NCI-H446 treated with DMSO at 0.1 percent for 48 hours (cell line): ENCODE measurements around the gene CH25H.
"Not testable (repeated sequence)": the region's sequence is repeated elsewhere in the genome, so short reads cannot be mapped to it uniquely, and the experiment has no call there.

ENCODE experiments used
- DNase-seq: peaks from one replicate; lab custom pipeline; 2025; lab: John Stamatoyannopoulos, UW

The CH25H gene, protein sequence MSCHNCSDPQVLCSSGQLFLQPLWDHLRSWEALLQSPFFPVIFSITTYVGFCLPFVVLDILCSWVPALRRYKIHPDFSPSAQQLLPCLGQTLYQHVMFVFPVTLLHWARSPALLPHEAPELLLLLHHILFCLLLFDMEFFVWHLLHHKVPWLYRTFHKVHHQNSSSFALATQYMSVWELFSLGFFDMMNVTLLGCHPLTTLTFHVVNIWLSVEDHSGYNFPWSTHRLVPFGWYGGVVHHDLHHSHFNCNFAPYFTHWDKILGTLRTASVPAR

DNA sequence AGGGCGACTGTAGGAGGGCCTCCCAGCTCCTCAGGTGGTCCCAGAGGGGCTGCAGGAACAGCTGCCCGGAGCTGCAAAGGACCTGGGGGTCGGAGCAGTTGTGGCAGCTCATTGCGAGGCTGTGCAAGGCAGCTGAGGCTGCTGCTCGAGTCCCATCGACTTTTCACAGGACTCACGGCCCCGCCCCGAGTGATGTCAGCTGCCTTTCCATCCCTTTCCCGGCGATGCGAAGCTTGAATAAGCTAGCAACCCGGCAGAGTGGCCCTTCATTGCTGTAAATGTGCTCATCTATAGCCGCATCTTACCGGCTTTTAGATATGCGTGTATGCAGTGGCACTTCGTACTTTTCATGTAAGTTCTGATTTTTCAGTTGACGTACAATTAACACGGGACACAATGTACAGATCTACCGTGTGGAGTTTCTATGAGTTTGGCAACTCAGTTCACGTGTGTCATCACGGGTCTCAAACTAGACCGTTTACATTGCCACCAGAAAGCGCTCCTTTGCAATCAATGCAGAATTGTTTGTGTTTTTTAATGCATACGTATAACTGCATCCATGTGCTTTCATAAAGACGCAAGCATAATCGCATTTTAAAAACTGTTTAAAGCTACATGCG, at the start of gene CH25H:
TSS of gene CH25H (minus strand) at position 137 of the 620 bp plus-strand sequence. CDS start at position 112, 25 bp downstream.
- DNase-seq, result no peak

DNA sequence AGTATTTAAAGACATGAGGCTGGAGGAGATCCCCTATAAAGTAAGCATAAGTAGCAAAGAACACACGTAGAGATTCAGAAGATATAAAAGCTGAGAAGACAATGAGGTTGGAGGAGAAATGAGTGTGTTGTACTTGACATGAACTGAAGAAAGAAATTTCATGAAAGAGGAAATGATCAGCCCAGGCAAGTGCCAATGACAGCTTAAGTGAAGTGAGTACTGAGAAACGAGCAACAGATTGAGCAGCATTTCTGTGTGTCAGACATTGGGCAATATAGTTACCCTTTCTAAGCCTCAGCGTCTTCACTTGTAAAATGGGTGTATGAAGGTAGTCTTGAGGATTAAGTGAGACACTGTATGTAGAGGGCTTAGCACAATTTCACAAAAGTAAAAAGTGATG, 49.2 kb upstream of the CH25H start:
- no peak for DNase-seq

DNA sequence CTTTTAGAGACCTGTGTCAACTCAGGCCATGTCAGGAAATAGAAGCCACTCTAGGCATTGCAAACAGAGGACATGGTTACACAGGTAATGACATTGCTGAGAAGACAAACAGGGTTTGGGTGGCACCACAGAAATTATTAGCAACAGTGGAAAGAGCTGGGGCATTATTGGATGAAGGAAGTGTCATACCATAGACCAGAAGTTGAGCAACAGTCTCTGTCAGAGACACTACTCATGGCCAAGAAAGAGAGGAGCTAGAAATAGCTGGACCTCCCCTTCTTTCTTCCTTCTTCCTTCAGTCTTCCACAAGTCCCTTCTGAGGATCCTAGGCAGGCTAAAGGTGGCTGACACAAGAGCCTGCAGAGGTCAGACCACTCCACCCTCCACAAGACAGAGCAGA, 48.7 kb upstream of the CH25H start:
- DNase-seq, result no peak

DNA sequence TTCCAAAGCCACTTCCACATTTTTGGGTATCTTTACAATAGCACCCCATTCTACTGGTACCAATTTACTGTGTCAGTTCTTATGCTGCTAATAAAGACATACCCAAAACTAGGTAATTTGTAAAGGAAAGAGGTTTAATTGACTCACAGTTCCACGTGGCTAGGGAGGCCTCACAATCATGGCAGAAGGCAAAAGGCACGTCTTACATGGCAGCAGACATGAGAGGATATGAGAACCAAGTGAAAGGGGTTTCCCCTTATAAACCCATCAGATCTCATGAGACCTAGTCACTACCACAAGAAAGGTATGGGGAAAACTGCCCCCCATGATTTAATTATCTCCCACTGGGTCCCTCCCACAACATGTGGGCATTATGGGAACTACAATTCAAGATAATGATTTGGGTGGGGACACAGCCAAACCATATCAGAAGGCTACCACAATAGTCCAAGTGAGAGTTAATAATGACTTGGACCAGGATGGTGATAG, 48.0 kb upstream of the CH25H start:
- not testable (repeated sequence) for DNase-seq

DNA sequence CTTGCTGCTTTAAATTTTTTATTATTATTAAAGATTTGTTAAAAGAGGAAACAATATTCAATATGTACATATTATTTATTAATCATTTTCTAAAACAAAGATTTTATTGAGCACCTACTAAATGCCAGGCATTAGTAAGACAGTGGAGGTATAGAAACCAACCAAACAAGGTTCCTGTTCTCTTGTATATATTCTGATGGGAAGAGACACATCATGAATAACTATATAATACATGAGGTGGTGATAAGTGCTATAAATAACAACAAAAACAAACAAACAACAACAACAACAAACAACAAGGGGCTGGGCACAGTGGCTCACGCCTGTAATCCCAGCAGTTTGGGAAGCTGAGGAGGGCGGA, 45.1 kb upstream of the CH25H start:
- no peak for DNase-seq

DNA sequence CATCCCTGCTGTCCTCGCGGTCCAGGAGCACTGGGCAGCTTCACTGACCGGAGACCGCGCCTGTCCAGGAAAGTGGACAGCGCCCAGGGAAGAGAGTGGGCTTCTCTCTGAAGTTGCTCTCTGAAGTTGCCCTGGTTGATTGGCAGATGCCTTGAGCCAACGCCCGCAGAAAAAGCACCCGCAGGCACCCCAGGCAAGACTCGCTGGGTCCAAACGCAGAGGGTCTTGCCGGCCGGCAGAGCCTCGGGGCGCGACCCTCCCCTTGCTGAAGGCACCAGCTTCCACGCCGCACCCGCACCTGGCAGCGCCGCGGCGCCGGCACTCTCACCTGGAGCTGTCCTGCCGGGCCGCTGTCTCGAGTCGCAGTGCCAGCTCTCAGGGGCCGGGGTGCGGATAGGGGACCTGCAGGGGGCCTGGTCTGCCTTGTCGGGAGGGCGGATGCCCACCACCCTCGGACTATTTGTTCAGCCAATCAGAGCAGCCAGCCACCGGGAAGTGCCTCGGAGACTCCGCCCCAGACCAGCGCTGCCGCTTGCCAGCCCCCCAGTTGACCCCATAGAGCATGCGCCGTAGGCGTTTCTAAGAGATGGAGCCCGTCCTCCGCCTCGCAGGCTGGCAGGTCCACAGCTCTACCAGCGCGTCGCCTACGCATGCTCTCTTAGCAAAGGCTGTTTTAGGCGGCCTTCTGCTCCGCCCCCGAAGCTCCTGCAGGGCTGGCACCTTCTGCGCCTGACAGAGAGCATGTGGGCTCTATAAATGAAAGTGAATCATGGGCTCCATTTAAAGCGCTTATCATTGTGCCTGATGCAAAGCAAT, 44.5 kb upstream of the CH25H start, which contains the start of gene LIPA:
TSS of gene LIPA (minus strand) at position 367 of the 816 bp plus-strand sequence. CDS start 4,127 bp downstream, outside the sequence.
- DNase-seq, result peak; percentile 94

DNA sequence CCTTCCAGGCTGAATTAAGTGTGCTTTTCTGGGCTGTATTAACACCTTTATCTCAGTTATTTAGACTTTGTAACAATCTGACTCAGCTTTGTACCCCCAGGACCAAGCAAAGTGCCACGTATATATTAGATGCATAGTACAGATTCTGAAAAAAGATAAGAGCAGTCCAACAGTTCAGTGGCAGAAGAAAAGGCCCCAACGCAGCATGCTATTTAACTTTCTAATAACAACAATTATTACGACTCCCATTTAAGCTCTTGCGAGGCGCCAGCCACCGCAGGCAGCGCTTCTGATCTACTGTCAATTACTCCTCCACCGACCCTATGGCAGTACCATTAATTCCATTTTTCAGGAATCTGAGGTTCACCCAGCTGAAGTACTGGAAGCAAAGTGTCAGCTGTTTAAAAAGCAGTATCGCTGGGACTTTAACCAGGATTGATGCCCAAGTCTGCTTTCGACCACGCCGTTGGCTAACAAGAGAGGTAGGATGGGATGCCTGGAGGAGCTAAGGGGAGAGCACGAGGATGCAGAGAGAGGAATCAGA, 43.8 kb upstream of the CH25H start:
- DNase-seq, result no peak

DNA sequence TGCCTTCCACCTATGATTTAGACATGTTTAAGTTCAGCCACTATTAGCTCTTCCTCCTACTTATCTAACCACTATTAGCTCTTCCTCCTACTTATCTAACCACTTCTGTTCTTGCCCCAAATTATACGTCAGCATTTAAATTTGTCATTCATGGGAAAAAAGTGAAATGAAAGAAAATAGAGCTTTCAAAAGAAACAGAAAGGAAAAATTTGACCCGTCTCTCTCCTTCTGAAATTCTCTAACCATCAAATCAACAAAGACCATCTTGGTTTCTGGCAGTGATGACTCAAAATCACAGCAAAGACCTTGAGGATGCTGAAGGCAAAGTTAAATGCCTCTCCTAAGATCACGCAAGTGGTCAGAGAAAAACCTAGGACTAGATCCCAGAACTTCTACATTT, 41.9 kb upstream of the CH25H start:
- DNase-seq, result no peak

DNA sequence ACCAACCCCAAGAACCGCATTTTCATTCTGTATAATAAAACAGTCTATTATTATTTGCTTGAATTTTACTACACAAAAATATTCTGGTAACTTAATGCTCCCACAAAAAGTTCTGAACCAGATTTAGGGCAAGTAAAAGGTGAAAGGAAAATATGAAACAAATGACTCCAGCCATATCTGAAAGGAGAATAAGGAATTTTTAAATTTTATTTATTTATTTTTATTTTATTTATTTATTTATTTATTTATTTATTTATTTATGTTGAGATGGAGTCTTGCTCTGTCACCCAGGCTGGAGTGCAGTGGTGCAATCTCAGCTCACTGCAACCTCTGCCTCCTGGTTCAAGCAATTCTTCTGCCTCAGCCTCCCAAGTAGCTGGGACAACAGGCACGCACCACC, 40.5 kb upstream of the CH25H start:
- not testable (repeated sequence) for DNase-seq

DNA sequence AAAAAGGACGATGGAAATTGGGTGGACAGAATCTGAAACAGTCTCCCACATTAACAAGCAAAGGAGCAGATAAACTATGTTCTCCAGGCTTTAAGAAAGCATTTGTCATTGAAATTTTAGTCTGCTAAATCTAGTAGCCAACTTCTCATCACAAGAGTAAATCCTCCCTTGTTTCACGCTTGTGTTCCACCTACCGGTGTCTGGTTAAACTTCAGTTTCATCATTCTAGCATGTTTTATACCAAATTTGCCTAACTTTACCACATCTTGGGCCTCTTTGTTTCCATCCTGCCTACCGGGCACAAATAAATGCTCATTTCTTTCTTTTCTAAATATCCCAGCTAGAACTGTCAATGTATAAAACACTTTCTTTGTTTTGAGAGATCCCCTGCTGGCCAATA, 38.7 kb upstream of the CH25H start:
- DNase-seq, result no peak

DNA sequence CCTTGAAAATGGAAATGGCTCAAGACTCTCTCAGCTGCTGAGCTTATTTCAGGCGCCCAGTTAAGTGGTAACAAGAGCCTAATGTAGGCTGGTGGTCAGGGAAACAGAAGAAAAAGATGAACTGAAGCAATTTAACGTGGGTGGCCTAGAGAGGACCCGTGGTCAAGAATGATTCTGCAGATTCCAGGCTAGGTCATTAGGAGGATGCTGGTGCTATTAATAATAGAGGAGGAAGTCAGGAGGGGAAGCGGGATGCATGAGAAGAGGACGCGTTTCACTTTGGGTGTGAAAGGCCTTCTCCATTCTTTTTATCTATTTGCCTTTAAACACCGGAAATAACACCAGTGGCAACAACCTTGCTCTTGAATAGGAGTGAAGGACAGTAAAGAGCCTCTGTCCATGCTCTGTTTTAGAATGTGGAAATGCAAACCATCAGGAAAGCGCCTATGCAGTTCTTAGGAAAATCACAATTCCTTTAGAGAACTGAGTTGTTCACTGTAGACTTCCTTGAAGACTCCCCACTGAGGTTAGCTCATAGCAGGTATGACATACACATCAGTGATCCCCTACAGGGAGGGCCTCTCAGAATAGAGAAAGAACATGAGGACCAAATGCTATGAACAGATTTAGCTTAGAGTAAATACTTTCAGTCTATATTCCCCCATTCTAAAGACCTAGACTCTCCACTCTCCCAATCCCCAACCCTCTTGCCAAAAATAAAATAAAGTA, 35.9 kb upstream of the CH25H start:
- DNase-seq, result no peak

DNA sequence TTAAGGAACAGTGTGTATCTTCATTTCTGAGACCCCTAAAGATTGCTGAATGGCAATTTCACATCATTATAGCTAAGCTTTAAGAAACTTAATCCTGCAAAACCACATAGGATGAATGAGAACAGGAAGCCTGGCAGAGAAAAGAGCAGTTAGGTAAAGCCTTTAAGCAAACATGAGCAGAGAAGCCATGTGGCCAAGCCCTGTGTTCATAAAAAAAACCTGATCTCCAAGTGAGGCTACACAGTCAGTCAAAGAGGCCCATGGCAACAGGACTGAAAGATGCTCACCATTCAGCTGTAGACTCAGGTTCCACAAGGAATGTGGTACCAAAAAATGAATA, 35.2 kb upstream of the CH25H start:
- DNase-seq, result no peak

DNA sequence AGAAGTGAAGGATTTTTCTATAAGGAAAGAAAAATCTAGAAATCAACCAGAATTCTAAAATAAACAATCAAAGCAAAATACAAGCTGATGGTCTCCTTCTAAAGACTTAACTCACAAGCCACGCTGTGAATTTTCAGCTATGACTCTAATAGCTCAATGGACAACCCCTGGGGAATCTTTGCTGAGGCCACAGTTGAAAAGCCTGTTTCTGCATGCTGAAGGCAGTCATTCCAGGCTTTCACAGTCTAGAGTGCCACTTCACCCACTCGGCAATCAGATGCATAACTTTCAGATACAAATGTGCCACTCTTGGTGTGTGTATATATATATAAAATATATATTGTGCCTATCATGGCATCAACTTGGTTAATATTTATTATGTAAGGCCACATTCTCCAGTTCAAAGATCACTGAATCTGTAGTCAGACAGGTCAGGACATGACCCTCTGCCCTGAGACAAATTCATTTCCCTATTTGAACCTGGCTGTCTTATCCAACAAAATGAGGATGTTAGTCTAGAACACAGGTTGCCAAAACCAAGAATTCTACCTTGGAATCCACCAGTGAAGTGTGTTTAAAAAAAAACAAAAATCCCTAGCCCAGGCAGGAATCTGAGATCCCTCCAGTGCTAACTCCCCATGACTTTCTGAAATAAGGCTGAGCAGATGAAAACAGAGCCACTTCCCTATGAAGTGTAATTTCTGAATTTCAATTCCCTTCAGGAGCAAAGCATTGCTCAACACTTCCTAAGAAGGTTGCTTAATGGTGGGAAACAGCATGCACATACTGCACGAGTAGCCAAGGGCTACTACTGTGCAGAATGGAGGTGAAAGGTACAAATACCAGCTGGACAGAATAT, 34.6 kb upstream of the CH25H start:
- no peak for DNase-seq

DNA sequence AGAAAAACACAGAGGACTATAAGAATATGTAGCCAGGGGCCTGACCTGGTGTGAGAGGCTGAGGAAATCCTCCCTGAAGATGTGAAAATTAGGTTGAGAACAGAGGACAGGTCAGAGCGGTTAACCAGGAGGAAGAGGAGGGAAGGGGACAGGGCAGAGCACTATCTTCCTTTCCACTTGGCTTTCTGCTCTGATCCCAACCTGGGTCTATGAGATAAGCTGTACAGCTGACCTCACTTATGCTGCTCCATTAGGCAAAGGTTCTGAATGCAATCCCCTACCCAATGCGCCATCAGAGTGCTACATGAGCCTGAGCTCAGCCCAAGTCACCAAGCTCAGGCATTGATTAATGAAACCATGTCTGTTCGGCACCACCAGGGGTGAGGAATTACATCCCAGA, 33.9 kb upstream of the CH25H start:
- DNase-seq, result no peak

DNA sequence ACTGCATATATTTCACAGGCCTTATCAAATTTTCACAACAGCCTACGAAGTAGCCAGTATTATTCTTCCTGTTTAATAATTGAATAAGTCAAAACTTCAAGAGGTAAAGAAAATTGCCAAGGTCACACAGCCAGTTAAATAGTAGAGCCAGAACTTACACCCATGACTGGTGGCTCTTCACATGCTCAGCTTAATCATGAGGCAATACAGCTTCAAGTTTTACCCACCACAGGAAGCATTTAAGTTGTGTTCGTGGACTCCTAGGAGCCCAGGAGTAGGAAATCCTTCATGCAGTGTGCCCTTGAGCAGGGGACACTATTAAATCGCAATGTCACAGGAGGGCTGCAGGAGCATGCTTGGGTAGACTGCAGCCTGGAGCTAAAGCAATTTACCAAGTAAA, 33.4 kb upstream of the CH25H start:
- DNase-seq, result no peak

DNA sequence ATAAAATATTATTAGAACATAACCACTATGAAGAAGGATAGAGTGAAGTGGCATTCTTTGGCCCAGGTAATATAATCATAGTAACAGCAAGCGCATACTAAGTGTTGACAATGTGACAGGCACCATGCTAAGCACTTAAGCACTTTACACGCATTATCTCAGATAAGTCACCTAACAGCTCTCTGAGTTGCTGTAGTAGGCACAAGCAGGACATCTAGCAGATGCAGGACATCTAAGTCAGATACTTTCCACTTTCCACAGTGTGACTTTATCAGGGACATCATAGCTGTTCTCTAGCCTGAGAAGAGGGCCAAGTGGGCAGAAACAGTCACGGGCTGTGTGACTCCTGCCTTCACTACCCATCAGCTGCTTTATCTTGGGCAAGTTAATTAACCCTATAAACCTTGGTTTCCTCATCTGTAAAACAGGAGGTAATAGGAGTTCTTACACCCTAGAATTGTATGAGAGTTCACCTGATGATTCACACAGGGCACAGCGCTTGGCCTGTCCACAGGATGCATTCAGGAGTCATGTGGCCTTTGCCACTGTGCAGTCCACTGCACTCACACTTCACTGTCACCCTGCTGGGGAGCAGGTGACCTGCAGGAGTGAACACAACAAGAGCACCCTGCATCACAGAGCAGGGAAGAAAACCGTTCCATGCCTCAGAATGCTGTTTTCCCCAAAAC, 32.0 kb upstream of the CH25H start:
- no peak for DNase-seq

DNA sequence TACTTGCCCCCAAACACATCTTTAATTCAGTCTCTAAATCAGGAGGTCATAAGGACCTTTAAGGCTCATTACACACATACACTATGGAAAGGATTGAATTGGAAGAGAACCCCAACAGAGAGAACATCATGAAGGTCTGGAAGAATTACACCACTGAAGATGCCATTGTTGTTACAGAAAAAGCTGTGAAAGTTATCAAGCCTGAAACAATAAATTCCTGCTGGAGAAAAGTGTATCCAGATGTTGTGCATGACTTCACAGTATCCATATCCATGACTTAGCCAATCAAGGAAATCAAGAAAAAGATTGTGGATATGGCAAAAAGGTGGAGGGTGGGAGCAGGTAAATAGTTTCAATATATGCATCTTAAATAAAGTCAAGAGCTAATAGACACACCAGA, 30.7 kb upstream of the CH25H start:
- no peak for DNase-seq

DNA sequence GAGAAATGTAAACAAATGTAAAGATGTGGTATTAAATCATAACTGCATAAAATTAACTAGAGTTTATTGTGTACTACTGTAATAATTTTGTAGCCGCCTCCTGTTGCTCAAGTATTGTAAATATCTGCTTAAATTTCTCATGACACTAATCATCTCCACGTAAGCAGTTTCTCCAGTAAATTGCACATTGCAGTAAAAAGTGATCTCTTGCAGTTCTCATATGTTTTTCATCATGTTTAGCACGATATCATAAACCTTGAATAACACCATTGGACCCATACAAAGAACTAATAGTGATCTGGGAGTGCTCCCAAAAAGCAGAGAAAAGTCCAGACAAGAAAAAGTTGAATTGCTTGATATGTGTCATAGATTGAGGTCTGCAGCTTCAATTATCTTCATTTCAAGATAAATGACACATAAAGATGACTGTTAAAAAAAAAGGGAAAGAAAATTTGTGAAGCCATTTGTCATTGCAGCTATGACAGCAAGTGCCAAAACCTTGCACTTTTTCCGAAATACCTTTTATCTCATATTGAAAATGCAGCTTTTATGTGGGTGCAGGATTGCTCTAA, 29.2 kb upstream of the CH25H start:
- no peak for DNase-seq

DNA sequence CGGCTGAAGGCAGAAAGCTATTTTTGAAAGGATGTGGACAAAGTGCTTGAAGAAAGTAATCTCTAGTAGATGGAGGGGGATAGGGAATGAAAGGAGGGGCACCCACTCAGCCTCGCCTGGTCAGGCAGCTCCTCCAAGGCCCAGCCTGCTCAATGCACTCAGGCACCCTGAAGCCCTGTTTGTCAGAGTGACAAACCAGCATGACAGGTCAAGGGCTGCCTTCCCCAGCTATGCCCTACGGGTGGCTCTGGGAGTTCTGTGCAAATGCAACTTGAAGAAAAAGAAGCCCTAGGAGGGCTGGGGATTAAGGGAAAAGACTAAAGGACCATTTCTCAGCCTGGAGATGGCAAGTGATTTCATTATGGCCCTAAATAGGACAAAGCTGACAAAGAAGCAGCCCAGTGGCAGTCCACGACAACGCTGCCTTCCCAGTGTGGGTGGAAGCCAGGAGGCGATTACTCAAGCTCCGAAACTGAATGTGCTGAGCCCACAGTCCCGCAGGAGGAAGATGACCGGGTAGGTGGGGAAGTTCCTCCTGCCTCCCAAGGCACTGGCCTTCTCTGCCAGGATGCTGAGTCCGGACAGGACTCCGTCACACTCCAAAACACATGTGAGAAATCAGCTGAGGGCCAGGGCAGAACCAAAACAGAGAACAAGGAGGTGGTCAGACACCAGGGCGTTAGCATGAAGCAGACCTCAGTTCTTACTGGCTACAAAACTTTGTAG, 28.1 kb upstream of the CH25H start:
- no peak for DNase-seq
